Esophagus muscularis mucosa (tissue), 3 donors: Measurements from ENCODE around the gene BCKDHB.

ENCODE experiments used
- CTCF ChIP-seq, 3 experiments: fragments of 200-600 bp in 2 of 3; fragments of 450-650 bp in 1 of 3; sonication (generic) in 2 of 3; IDR thresholded peaks; one replicate each; pipeline ENCODE4 v1.5.1; 2017 to 2019; ENCODE audit warnings: antibody characterized with exemption in 3 of 3, mild to moderate bottlenecking in 2 of 3, moderate library complexity in 1 of 3
- EP300 ChIP-seq: sonication (generic); formaldehyde crosslinking; IDR thresholded peaks from one replicate; pipeline ENCODE4 v1.6.1; 2017; ENCODE audit warnings: antibody characterized with exemption

- no peak for TF ChIP-seq CTCF (IDR thresholded peaks at IDR 0.05)
- TF ChIP-seq EP300, result no peak
Observed at GRCh38 chr6:80254716-80255115, 148.2 kb downstream of the BCKDHB start.
